GM12801 (cell line): ENCODE measurements around the gene PPFIBP1.

Experiments
- TF ChIP-seq, protein P1 (sequence below): IDR thresholded peaks from one replicate; pipeline ENCODE4 v1.5.1; 2011; ENCODE audit warnings: control low read depth; ENCODE audit not compliant: insufficient read length; ENCODE audit errors: extremely low read depth

The PPFIBP1 gene

DNA sequence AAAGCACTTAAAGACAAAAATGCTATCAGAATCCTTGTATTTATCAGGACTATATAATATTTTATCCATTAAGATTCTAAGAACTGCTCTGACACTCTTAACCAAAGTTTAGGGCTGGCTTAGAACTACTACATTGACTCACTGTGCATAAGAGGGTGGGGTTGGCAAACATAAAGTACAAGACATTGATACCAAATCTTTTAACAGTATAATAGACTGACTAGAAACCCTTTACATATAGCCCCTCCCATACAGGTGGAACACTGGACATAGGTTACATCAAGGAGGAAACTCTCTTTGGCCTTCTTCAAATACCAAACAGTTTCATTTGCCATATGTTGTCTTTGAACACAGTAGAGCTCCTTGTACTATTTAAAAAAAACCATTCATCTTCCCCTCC lies 156.6 kb downstream of the PPFIBP1 start:
- TF ChIP-seq, protein P1, sequence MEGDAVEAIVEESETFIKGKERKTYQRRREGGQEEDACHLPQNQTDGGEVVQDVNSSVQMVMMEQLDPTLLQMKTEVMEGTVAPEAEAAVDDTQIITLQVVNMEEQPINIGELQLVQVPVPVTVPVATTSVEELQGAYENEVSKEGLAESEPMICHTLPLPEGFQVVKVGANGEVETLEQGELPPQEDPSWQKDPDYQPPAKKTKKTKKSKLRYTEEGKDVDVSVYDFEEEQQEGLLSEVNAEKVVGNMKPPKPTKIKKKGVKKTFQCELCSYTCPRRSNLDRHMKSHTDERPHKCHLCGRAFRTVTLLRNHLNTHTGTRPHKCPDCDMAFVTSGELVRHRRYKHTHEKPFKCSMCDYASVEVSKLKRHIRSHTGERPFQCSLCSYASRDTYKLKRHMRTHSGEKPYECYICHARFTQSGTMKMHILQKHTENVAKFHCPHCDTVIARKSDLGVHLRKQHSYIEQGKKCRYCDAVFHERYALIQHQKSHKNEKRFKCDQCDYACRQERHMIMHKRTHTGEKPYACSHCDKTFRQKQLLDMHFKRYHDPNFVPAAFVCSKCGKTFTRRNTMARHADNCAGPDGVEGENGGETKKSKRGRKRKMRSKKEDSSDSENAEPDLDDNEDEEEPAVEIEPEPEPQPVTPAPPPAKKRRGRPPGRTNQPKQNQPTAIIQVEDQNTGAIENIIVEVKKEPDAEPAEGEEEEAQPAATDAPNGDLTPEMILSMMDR, result no peak

DNA sequence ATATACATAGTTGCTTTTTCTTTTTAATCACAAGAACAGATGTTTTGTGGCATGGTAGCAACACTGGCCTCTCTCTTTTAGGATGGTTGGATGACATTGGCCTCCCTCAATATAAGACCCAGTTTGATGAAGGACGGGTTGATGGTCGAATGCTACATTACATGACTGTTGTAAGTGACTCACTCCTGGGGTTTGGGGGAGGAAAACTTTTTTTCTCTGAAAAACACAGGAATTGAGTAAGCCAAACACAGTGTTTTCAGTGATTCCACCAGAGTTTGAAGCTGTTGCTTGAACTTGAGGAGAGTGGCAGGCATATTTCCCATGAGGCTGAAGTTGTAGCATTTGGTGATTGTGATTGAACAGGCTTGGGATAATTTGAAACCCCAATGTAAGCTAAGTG lies 158.5 kb downstream of the PPFIBP1 start:
- TF ChIP-seq, protein P1, result no peak

DNA sequence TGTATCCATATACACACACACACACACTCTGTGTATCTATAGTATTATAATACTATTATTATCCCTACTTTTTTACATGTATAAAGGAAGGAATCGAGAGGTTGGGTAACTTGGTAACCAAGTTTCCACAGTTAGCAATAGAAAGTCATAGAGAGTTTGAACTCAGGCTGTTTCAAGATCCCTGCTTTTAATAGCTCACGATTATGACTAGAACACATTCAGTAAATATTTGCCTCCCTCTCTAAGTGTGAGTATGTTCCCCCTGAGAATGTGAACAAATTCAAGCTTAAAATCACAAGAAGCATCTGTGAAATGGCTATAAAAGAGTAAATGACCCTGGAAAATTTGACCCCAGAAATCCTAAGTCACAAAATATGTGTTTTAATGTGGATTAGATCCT lies 161.3 kb downstream of the PPFIBP1 start:
- TF ChIP-seq, protein P1, result no peak

DNA sequence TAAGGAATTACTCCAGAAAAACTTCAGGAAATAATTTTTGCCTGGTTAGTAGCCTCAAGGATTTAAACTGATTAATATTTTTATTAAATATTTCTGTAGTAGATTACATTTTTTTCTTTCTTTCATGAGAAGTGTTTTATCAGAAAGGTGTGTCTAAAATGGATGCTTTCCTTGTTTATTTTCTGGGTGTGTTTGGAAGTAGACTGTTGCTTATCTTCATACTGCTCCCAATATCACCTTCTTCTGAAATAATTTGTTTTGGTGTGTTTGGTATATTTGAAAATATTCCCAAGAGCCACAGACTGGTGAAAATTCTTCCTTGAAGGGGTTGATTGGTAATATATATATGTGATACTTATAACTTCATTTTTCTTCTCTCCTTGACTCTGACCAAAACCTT lies 162.1 kb downstream of the PPFIBP1 start:
- TF ChIP-seq, protein P1, result no peak

DNA sequence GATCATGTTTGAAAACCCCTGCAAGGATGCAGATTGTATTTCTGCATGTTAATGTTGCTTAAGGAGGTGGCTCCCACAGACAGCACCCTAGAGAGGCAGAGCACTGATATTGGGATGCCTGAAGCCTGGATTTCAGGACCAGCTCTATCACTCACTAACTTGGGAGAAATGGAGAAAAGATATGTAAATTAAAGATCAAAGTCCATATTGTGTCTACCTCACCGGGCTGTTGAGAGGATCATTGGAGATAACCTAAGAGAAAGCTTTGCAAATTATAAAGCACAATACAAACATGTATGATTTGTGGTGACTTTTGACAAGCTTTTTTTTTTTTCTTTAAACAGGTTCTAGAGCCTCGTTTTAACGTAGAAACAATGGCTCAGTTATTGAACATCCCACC lies 164.7 kb downstream of the PPFIBP1 start:
- TF ChIP-seq, protein P1, result no peak

DNA sequence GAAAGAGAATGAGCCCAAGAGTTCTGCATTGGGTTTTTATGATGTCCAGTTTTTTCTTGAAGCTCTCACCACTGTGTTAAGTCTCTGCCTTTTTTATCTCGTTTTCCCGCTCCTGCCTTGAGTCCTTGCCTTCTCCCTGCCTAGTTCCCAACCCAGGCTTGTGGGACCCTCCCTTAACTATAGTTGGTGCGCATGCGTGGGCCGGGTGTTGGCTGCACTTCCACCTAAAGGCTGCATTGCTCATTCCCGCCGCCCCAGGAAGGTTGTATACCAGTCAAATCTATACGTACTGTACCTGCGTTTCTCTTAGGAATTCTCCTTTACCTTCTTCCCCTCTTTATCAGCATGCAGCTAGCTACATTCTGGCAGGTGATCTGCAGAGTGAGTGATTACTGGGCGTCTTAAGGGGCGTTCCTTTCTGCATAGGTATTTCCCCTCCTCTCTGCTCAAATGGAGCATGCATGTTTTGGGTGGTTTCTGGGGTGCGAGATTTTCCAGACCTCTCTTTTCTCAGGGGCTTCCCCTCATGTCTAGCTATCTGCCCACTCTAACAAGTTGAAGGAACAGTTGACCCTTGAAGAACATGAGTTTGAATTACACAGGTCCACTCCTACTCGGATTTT lies 165.7 kb downstream of the PPFIBP1 start:
- TF ChIP-seq, protein P1, result no peak

DNA sequence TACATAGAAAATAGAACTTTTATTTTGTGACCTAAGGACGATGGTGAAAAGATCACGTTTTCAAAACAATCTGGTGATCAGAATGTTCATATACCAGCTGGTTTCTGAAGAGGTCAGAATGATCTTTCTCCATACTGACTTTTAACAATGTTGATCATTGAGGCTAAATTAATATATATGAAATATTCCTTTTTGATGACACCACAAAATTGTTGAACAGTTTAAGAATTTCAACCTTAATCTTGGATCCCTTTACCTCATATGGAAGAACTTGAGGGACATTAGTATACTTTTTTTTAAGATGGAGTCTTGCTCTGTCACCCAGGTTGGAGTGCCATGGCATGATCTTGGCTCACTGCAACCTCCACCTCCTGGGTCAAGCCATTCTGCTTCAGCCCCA lies 169.4 kb downstream of the PPFIBP1 start:
- TF ChIP-seq, protein P1, result no peak
